Spinal cord (tissue), 10 donors: ENCODE measurements around the gene HAND1. TPM values are rescaled to one million over a fixed set of nuclear protein-coding genes. Genes with fewer than 3 reads are reported as not detected.

Experiments
- DNase-seq, 6 donors: peaks; one replicate each; pipeline versions ENCODE4 v3.0.0 to v3.0.0-alpha.2; 2013 to 2015; ENCODE audit warnings: low spot score in 6 of 6, low read depth in 4 of 6
- H3K27ac ChIP-seq: one replicate; pipeline ENCODE4 v1.5.1; 2013; ENCODE audit warnings: low read depth, low read length, control low read depth
- H3K27me3 ChIP-seq: one replicate; pipeline ENCODE4 v1.6.1; 2013; ENCODE audit warnings: low read length; ENCODE audit not compliant: control insufficient read depth, insufficient read depth
- H3K36me3 ChIP-seq: one replicate; pipeline ENCODE4 v1.6.1; 2013; ENCODE audit warnings: low read length; ENCODE audit not compliant: control insufficient read depth, insufficient read depth
- H3K4me1 ChIP-seq: one replicate; pipeline ENCODE4 v1.6.1; 2013; ENCODE audit warnings: low read length; ENCODE audit not compliant: control insufficient read depth, insufficient read depth
- H3K4me3 ChIP-seq: one replicate; pipeline ENCODE4 v1.5.1; 2013; ENCODE audit warnings: low read depth, low read length, control low read depth
- H3K9me3 ChIP-seq: one replicate; pipeline ENCODE4 v1.6.1; 2013; ENCODE audit warnings: low read length; ENCODE audit not compliant: control insufficient read depth, insufficient read depth
- WGBS: methylation state at CpG from one replicate; pipeline ENCODE4 v1.1.5; 2013; ENCODE audit warnings: missing lambda C conversion rate; ENCODE audit not compliant: insufficient coverage; 5-methylcytosine and 5-hydroxymethylcytosine counted together
- polyA plus RNA-seq, 2 donors: library from polyadenylated mRNA; unstranded; fragments of 120-200 nt; gene quantifications; one replicate each; pipeline ENCODE4 v1.2.1, GENCODE V29; 2013; ENCODE audit not compliant: insufficient read length in 2 of 2
- total RNA-seq, 2 donors: library from RNA; depleted of rRNA in 1 of 2; stranded (reverse); fragments of 120-200 nt in 1 of 2; fragments of >200 nt in 1 of 2; gene quantifications; one replicate each; pipeline versions ENCODE4 v1.2.3 to v1.2.4, GENCODE V29; 2013 to 2014
- donor health status: healthy.

The HAND1 gene
- total and polyA plus RNA-seq, 4 donors = not detected

DNA sequence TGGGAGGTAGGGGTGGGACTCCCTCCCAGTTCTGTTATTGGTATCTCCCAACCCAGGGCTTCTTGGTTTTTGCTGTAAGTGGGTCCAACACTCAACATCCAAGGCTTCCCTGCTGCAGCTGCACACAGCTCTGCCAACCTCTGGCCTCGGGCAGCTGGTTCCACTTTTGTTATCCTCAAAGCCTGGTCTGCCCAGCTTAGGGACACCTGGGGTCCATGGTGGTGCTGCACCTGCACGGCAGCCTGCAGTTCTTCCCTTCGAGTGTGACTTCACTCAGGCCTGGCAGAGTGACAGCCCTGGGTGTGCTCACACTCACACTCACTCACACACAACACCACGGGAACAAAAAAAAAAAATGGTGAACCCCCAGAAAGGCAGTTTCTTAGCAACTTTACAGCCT lies 47.6 kb downstream of the HAND1 start:
- Histone ChIP-seq H3K4me1 (peaks cover 6% of the 10 kb centered on the region), H3K27me3 (no peaks in the 10 kb centered on the region), H3K36me3 (no peaks in the 10 kb centered on the region), H3K4me3 (no peak overlapping the region), H3K9me3 (no peaks in the 10 kb centered on the region), H3K27ac (no peak overlapping the region)
- WGBS = 45% methylated on average over 3 of the region's 4 CpGs
- DNase-seq = peak in 1 of 6 donors; percentile 15

DNA sequence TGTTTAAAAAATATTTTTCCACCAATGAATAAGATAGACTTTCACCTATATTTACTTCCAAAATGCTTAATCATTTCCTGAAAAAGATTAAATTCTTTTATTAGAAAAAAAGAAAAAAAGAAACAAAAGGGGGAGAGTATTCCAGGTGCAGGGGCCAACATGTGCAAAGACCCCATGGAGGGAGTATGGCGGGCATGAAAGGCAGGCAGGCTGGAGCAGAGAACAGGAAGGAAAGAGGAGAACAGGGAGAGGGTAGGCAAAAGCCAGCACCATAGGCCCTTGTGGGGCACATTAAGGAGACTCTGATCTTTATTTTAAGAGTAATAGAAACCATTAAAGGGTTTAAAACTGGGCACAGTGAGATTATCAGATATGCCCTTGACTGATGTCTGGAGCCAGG lies 48.7 kb downstream of the HAND1 start:
- peaks cover 6% of the 10 kb centered on the region for H3K4me1 ChIP-seq
- no peaks in the 10 kb centered on the region for H3K36me3 ChIP-seq
- H3K9me3 ChIP-seq = no peaks in the 10 kb centered on the region
- WGBS = 100% methylated on average over 1 of the region's 1 CpG
- no peaks in the 10 kb centered on the region for H3K27me3 ChIP-seq
- H3K4me3 ChIP-seq = no peak overlapping the region
- no peak for DNase-seq
- H3K27ac ChIP-seq = no peak overlapping the region

DNA sequence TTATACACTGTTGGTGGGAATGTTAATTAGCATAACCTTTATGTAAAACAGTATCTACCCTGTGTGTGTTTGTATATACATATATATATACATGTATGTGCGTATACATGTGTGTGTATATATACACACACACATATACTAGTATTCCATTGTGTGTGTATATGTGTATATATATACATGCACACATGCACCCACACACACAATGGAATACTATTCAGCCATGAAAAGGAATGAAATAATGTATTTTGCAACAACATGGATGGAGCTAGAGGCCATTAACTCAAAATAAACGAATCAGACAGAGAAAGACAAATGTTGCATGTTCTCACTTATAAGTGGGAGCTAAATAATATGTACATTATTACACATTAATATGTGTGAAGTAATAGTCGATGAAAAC lies 49.8 kb downstream of the HAND1 start:
- DNase-seq = no peak
- no peaks in the 10 kb centered on the region for H3K9me3 ChIP-seq
- peaks cover 6% of the 10 kb centered on the region for H3K4me1 ChIP-seq
- H3K27ac ChIP-seq = no peak overlapping the region
- H3K36me3 ChIP-seq = no peaks in the 10 kb centered on the region
- H3K27me3 ChIP-seq = no peaks in the 10 kb centered on the region
- no CpG with 5 or more reads among the region's 3 CpGs for WGBS
- no peak overlapping the region for H3K4me3 ChIP-seq

Other genes with a start within 250 kb of the HAND1 start
- 10 to 100 TPM; 30.3 to 35.5 TPM for gene SAP30L, start 32.2 kb downstream of the HAND1 start, total RNA-seq
- gene SAP30L, start 32.2 kb downstream of the HAND1 start, polyA plus RNA-seq = 10 to 100 TPM; 29.0 to 39.3 TPM